GM19238 (cell line): ENCODE data around the gene NAB1.
"Not testable (repeated sequence)": the region's sequence is repeated elsewhere in the genome, so short reads cannot be mapped to it uniquely, and the experiment has no call there.

Source experiments
- DNase-seq: peaks from one replicate; pipeline ENCODE4 v3.0.0; 2011; ENCODE audit warnings: low spot score; ENCODE audit not compliant: insufficient read length

NAB1 gene

DNA sequence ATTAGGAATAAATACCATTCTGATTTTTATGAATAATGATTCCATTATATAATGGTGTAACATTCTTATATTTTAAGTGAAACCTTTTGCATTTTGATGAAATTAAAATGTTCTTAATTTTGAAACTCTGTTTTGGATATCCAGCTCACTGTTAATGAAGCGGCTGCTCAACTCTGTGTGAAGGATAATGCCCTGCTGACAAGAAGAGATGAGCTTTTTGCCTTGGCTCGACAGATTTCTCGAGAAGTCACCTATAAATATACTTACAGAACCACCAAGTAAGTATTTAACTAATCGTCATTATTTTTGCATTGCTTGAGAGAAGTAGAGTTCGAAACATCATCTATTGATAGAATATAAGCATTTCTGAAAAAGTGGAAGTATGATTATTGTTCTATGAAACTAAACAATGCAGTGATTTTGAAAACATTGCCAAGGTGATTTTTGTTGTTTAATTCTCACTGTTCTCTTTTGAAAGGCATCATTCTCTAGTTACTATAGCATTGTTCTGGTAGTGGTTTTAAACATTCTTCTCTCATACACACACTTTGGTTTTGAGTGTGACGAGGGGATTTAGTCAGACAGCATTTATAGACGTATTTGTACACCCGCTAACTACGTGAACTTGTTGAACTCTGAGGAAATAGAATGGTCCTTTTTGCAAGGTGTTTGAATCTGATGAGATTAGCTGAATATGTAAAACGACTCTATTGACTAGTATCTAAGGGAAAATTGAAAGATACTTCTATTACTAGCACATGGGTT is 21.5 kb downstream of the NAB1 start:
- DNase-seq = no peak

GRCh38 chr2:190674966-190675650 is 26.2 kb downstream of the NAB1 start:
- no peak for DNase-seq

GRCh38 chr2:190677255-190677654 is 28.4 kb downstream of the NAB1 start:
- DNase-seq = no peak

- DNase-seq = no peak
Observed at GRCh38 chr2:190678444-190679162, 29.7 kb downstream of the NAB1 start.

DNA sequence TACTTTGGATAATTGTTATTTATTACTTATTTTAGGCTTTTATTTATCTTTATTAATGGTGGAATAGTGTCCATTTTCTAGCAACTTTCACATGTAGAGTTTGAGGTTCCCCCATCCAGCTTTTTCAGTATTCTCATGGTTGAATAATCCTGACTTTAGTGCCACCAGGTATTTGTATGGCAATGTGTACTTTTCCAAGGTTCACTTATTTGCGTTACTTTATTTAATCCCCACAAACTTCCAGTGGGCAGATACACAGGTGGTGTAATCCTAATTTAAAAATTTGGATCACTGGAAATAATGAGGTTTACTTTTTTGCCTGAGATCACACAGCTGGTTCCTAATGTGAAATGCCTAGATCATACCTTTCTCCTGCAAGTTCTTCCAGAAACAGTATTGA is 30.5 kb downstream of the NAB1 start:
- DNase-seq = no peak

GRCh38 chr2:190679813-190680591 is 31.1 kb downstream of the NAB1 start:
- no peak for DNase-seq

DNA sequence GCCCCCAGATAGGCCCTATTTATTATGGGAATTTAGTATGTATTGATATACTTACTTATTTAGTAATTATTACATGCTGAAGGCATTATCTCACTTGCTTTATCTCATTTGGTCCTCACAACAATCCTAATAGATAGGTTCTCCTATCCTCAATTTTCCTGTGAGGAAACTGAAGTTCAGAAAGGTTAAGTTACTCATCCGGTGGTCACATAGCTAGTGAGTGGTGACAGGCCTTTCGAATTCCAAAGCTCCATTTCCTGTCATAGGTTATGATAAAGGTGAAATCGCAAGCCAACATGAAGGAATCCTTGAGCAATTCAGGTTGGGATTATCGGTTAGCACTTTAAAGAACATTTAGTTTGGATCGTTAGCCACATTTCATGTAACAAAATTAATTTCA is 33.3 kb downstream of the NAB1 start:
- DNase-seq = no peak

- DNase-seq = no peak
Observed at GRCh38 chr2:190683802-190684201, 34.9 kb downstream of the NAB1 start.

DNA sequence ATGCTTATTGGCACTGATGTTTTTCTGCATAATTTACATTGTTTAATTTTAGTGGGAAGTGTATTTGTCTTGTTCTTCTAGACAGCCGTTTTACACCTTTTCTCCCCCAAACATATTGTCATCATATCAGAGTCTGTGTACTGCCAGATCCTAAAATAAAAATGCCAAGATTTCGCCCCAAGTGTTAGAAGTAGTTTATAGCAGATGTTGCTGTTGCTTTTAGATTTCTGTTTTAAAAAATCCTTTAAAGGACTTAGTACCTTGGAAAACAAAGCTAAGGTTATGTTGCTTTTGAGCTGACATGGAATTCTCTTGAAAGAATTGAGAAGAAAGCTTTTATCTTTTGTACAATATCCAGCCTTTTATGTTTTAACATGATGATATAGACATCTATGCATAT is 36.0 kb downstream of the NAB1 start:
- no peak for DNase-seq

DNA sequence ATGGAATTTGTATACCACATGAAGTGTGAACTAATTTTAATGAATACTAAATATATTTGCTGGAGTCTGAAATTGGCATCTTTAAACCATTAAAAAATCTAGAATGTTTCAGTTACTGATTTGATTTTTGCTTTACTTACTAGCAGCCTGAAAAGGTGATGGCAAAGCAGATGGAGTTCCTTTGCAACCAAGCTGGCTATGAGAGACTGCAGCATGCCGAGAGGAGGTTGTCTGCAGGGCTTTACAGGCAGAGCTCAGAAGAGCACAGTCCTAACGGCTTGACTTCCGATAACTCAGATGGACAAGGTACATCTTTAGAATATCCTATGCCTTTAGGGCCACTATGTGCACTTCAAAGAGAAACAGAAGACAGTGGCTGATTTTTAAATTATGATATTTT is 36.5 kb downstream of the NAB1 start:
- no peak for DNase-seq

- no peak for DNase-seq
Observed at GRCh38 chr2:190693533-190694232, 44.8 kb downstream of the NAB1 start.

DNA sequence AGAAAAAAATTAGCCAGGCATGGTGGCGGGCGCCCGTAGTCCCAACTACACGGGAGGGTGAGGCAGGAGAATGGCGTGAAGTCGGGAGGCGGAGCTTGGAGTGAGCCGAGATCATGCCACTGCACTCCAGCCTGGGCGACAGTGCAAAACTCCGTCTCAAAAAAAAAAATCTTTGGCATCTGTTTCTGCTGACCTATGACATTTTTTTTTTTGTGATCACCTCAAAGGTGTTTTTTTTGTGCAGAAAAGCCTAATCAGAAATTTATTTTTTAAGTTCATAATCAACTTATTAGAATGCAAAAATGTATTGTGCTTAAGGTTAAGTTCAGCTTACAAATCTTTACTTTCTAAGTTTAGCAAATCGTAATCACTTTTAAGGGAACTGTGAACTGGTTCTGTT is 45.6 kb downstream of the NAB1 start:
- no peak for DNase-seq

DNA sequence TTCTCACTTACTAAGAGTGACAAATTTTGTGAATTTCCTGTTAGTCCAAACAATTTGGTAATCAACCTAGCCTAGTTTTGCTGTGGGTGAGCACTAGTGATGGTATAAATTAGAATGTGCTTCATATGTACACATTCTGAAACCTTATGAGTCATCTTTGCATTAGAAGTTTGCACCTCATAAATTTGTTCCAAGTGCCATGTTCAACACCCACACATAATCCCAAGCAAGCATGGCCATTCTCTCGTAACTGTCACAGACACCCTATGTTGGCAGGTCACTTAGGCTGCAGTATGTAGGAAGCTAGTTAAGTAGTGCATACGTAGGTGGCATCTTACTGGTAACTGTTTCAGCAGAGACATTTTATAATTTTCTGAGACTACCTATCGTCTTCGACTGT is 46.9 kb downstream of the NAB1 start:
- DNase-seq = no peak

GRCh38 chr2:190696792-190697398 is 48.0 kb downstream of the NAB1 start:
- DNase-seq = no peak

DNA sequence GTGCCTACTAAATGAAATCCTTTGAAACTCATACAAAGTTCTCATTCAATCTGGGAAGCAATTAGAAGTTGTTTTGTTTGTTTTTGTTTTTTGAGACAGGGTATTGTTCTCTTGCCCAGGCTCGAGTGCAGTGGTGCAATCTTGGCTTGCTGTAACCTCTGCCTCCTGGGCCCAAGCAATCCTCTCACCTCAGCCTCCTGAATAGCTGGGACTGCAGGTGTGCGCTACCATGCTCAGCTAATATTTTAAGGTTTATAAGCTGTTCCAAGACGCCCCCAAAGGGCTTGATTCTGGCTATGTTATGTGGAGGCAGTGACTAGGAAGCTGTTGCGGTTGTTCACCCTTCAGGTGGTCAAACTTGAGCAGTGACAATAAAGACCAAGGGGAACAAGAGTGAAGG is 48.5 kb downstream of the NAB1 start:
- no peak for DNase-seq

GRCh38 chr2:190698895-190699294 is 50.0 kb downstream of the NAB1 start:
- DNase-seq = no peak

GRCh38 chr2:190701586-190701985 is 52.7 kb downstream of the NAB1 start:
- DNase-seq = no peak

GRCh38 chr2:190705280-190705679 is 56.4 kb downstream of the NAB1 start:
- DNase-seq = no peak

GRCh38 chr2:190707726-190708125 is 58.8 kb downstream of the NAB1 start:
- no peak for DNase-seq

GRCh38 chr2:190708650-190709049 is 59.8 kb downstream of the NAB1 start:
- DNase-seq = not testable (repeated sequence)

DNA sequence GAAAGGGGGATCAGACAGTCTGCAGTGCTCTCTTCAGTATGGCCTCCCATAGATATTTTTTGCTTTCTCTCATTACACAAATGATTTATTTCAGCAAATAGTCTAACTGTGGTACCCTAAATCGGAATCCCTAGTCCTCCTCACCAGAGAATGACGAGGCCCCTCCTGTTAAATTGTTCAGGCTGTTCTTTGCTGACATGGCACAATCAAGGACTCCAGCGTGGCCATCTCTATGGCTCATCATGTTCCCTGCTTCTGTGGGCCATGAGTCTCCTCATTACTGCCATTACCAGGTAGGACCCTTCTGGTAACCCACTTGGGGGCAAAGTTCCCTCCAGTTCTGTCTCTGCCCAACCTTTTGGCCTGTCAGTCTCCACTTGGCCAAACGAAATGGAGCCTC is 62.2 kb downstream of the NAB1 start:
- DNase-seq = no peak
